ENCODE measurements around the gene RPL35A.
"Not testable (repeated sequence)": the region's sequence is repeated elsewhere in the genome, so short reads cannot be mapped to it uniquely, and the experiment has no call there.

RPL35A gene

DNA sequence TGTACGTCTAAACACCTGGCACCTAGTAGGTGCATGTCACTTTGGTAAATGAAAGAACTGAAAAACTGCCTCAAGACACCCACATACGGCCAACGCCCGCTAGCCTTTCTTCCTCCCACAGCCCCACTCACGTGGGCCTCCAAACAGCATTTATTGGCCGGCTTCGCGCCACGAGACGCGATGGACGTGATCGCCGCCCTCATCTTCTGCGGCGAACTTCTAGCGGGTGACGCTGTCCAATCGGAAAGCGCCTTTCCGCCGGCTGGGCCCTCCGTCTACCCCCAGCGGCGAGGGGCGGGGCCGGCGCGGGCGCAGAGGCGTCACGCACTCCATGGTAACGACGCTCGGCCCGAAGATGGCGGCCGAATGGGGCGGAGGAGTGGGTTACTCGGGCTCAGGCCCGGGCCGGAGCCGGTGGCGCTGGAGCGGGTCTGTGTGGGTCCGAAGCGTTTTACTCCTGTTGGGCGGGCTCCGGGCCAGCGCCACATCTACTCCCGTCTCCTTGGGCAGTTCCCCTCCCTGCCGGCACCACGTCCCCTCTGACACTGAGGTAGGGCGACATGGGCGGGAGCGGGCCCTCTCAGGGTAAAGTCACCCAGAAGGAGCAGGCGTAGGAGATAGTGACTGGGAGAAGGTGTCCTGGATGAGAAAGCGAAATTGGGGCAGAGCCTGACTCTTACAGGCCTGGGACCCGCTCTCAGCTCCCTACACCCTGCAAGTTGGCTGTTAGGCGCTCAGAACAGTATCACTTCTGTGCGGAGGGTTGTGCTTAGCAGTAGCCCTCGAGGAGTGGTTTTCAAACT lies 10.1 kb downstream of the RPL35A start, which contains the start of gene LMLN:
Gene LMLN, plus strand, starts transcription at position 327 of the 803 bp plus-strand sequence. Its CDS starts 29 bp downstream, at position 356.
- peak; percentile 97 for DNase-seq (ENCODE audit: low read depth)
- H3K4me3 ChIP-seq (ENCODE audit: low read length) = peak within 1 kb of the TSS; percentile 92
- TF ChIP-seq, protein P1, sequence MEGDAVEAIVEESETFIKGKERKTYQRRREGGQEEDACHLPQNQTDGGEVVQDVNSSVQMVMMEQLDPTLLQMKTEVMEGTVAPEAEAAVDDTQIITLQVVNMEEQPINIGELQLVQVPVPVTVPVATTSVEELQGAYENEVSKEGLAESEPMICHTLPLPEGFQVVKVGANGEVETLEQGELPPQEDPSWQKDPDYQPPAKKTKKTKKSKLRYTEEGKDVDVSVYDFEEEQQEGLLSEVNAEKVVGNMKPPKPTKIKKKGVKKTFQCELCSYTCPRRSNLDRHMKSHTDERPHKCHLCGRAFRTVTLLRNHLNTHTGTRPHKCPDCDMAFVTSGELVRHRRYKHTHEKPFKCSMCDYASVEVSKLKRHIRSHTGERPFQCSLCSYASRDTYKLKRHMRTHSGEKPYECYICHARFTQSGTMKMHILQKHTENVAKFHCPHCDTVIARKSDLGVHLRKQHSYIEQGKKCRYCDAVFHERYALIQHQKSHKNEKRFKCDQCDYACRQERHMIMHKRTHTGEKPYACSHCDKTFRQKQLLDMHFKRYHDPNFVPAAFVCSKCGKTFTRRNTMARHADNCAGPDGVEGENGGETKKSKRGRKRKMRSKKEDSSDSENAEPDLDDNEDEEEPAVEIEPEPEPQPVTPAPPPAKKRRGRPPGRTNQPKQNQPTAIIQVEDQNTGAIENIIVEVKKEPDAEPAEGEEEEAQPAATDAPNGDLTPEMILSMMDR (IDR thresholded peaks at IDR 0.05; ENCODE audit: insufficient read depth, low read depth, low read length, missing control alignments) = no peak

DNA sequence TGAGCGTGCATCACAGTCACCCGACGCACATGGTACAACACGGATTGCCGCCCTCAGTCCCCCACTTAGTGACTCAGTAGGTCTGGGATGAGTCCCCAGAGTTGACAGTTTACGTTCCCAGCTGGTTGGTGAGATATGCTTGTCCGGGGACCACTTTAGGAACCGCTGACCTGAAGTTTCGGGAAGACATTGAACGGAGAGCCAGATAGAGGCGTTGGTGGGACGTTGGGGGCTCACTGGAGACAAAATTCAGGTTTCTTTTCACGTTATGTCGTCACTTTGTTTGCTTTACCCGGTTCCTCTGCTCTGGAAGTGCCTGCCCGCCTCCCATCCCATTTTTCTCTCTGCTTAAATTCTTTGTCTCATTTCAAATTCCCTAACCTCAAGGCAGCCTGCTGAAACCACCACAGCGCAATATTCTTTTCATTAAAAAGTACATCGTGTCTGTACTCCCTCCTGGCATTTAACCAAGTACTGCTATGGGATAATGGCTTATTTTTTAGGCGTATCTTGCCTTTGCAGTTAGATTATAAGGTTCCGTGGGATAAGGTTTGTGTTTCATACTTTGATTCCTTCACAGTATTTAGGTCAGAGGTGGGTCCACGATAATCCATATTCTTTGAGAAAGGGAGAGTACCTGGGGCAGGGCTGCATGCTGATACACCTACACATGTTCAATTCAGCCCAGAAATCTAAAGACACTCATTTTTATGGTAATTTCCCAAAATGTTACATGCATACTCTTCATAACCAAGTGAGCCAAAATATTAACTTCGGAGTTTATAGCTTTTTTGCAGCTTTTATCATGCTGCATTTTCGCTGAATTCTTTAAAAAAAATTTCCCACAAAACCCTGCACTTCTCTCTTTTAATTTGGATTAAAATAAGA lies 10.9 kb downstream of the RPL35A start:
- TF ChIP-seq, protein P1 (IDR thresholded peaks at IDR 0.05; ENCODE audit: insufficient read depth, low read depth, low read length, missing control alignments) = no peak
- peak overlapping the region; percentile 92 for H3K4me3 ChIP-seq (ENCODE audit: low read length)
- DNase-seq (ENCODE audit: low read depth) = no peak

DNA sequence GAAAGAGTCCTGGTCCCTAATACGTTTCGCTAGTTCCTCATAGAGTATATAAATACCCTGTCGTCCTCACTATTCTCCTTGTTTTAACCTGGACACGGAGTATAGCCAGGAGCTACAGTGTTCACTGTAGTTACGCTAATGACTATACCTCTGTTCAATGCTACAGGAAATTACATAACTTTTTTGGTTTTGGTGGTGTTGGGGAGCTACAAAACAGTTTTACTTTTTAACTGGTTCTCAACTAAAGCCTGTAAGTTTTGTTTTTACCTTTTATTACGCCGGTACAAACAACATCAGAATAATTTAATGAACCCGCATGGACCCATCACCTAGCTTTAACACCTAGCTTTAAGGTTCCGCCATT lies 11.6 kb downstream of the RPL35A start:
- no peak for DNase-seq (ENCODE audit: low read depth)
- TF ChIP-seq, protein P1 (IDR thresholded peaks at IDR 0.05; ENCODE audit: insufficient read depth, low read depth, low read length, missing control alignments) = no peak

DNA sequence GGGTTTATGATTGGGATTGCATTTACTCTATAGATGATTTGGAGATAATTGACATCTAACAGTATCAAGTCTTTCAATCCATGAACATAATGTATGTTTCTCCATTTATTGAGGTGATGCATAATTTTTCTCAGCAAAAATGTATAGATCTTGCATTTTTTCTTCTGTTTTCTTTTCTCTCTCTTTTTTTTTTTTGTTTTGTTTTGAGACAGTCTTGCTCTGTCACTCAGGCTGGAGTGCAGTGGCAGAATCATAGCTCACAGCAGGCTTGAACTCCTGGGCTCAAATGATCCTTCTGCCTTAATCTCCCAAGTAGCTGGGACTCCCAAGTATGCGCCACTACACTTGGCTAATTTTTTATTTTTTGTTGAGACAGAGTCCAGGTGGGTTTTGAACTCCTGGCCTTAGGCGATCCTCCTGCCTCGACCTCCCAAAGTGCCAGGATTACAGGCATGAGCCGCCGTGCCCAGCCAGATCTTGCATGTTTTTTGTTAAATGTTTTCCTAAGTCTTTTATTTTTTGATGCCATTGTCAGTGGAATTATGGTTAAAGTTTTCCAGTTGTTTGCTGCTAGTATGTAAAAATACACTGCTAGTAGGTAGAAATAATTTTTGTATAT lies 13.1 kb downstream of the RPL35A start:
- no peak for DNase-seq (ENCODE audit: low read depth)
- H3K4me3 ChIP-seq (ENCODE audit: low read length) = no peak overlapping the region
- TF ChIP-seq, protein P1 (IDR thresholded peaks at IDR 0.05; ENCODE audit: insufficient read depth, low read depth, low read length, missing control alignments) = no peak

More for the DNA sequence above, 11.6 kb downstream of the RPL35A start:
- no peak overlapping the region for H3K4me3 ChIP-seq (ENCODE audit: low read length)

DNA sequence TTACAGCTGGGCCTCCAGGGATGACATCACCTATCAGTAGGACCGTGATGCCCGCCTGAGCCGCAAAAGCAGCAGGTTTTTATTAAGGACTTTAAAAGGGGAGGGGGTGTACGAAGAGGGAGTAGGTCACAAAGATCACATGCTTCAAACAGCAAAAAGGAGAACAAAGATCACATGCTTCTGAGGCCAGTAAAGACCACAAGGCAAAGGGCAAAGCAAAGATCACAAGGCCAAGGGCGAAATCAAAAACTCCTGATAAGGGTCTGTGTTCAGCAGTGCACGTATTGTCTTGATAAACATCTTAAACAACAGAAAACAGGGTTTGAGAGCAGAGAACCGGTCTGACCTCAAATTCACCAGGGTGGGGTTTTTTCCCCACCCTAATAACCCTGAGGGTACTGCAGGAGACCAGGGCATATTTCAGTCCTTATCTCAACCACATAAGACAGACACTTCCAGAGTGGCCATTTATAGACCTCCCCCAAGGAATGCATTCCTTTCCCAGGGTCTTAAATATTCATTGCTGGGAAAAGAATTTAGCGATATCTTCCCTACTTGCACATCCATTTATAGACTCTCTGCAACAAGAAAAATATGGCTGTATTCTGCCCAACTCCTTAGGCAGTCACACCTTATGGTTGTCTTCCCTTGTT lies 17.5 kb downstream of the RPL35A start:
- DNase-seq (ENCODE audit: low read depth); H3K4me3 ChIP-seq (ENCODE audit: low read length): not testable (repeated sequence)

DNA sequence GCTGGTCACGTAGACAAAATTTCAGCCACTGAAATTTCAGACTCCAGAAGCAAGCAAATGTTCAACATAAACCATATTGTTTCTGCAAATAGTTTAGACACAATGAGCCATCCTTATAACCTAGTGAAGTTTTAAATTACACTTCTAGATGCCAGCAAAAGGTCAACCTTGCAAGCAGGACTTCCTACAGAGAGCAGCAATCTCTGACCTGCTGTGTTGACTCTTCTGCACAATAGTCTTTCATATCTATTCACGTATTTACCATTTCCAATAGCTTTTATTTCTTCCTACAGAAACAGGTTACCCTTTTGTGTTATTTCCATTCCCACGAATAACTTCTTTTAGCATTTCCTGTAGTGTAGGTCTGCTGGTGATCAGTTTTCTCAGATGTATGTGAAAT lies 20.6 kb downstream of the RPL35A start:
- TF ChIP-seq, protein P1 (IDR thresholded peaks at IDR 0.05; ENCODE audit: insufficient read depth, low read depth, low read length, missing control alignments) = no peak
- H3K4me3 ChIP-seq (ENCODE audit: low read length) = no peak overlapping the region
- DNase-seq (ENCODE audit: low read depth) = no peak
